Measurements from ENCODE around the gene OBSCN. TPM values are rescaled to one million over a fixed set of nuclear protein-coding genes. Genes with fewer than 3 reads are reported as not detected.
A peak's percentile ranks its signal among the peaks of the same experiment; 100 is the strongest.

Gene OBSCN, protein sequence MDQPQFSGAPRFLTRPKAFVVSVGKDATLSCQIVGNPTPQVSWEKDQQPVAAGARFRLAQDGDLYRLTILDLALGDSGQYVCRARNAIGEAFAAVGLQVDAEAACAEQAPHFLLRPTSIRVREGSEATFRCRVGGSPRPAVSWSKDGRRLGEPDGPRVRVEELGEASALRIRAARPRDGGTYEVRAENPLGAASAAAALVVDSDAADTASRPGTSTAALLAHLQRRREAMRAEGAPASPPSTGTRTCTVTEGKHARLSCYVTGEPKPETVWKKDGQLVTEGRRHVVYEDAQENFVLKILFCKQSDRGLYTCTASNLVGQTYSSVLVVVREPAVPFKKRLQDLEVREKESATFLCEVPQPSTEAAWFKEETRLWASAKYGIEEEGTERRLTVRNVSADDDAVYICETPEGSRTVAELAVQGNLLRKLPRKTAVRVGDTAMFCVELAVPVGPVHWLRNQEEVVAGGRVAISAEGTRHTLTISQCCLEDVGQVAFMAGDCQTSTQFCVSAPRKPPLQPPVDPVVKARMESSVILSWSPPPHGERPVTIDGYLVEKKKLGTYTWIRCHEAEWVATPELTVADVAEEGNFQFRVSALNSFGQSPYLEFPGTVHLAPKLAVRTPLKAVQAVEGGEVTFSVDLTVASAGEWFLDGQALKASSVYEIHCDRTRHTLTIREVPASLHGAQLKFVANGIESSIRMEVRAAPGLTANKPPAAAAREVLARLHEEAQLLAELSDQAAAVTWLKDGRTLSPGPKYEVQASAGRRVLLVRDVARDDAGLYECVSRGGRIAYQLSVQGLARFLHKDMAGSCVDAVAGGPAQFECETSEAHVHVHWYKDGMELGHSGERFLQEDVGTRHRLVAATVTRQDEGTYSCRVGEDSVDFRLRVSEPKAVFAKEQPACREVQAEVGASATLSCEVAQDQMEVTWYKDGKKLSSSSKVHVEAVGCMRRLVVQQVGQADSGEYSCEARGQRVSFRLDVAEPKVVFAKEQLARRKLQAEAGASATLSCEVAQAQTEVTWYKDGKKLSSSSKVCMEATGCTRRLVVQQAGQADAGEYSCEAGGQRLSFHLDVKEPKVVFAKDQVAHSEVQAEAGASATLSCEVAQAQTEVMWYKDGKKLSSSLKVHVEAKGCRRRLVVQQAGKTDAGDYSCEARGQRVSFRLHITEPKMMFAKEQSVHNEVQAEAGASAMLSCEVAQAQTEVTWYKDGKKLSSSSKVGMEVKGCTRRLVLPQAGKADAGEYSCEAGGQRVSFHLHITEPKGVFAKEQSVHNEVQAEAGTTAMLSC (N-terminal part only)
- polyA plus RNA-seq (2012; ENCODE audit: insufficient read depth, insufficient read length): 15.4 TPM

DNA sequence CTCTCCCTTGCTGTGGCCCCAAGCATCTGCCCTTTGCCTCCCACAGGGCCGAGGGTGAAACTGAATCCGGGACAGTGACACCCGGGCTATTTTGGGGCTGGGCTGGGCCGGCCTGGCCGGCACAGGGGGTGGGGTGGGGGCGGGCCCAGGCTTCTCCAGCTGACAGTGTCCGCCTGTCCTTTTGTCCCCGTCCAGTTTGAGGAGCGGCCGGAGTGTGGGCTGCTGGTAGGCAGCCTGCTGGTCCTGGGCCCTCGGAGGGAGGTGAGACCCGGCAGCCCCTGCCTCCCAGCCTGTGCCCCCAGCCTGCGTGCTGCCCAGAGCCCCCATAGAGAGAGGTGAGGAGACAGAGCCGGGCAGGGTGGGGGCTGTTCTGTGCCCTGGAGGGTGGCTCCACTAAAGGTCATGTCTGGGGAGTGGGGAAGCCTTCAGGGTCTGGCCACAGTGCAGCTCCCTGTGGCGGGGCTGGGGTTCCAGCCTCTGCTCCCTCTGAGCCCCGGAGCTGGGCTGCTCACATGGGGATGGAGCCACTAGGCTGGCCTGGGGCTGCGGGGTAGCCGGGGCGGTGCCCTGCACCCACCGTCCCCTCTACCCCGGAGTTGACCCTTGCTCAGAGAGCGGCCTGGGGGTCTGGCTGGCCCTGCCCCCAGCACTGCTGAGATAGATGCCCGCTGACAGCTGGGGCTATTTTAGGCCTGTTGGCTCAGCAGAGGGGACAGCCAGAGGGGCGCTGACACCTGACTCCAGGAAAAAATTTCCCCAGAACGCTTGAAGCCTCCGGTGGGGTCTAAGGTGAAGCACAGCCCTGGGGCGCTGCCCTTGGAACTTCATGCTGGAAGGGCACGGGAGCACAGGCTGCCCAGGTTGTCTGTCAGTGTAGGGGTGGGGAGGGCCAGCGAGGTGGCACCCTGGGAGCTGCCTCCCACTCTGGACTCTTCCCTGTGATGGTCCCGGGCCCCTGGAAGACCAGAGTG is at the start of gene OBSCN:
Gene OBSCN, plus strand, starts transcription at position 194 of the 971 bp plus-strand sequence. CDS start 3,740 bp downstream, outside the sequence.
- no peak for DNase-seq (ENCODE audit: low read depth, low spot score)
- no peak within 1 kb of the TSS for H3K4me3 ChIP-seq (ENCODE audit: low read length)

DNA sequence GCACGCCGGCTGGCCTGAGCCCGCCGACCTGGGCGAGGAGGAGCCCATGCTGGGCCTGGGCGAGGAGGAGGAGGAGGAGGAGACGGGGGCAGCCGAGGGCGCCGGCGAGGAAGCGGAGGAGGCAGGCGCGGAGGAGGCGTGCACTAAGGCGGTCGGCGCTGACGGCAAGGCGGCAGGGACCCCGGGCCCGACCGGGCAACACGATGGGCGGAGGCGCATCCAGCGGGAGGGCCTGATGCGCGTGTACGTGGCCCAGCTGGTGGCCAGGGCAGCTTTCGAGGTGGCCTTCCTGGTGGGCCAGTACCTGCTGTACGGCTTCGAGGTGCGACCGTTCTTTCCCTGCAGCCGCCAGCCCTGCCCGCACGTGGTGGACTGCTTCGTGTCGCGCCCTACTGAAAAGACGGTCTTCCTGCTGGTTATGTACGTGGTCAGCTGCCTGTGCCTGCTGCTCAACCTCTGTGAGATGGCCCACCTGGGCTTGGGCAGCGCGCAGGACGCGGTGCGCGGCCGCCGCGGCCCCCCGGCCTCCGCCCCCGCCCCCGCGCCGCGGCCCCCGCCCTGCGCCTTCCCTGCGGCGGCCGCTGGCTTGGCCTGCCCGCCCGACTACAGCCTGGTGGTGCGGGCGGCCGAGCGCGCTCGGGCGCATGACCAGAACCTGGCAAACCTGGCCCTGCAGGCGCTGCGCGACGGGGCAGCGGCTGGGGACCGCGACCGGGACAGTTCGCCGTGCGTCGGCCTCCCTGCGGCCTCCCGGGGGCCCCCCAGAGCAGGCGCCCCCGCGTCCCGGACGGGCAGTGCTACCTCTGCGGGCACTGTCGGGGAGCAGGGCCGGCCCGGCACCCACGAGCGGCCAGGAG is 49.5 kb upstream of the OBSCN start:
- no peak overlapping the region for H3K4me3 ChIP-seq (ENCODE audit: low read length)
- no peak for DNase-seq (ENCODE audit: low read depth, low spot score)

DNA sequence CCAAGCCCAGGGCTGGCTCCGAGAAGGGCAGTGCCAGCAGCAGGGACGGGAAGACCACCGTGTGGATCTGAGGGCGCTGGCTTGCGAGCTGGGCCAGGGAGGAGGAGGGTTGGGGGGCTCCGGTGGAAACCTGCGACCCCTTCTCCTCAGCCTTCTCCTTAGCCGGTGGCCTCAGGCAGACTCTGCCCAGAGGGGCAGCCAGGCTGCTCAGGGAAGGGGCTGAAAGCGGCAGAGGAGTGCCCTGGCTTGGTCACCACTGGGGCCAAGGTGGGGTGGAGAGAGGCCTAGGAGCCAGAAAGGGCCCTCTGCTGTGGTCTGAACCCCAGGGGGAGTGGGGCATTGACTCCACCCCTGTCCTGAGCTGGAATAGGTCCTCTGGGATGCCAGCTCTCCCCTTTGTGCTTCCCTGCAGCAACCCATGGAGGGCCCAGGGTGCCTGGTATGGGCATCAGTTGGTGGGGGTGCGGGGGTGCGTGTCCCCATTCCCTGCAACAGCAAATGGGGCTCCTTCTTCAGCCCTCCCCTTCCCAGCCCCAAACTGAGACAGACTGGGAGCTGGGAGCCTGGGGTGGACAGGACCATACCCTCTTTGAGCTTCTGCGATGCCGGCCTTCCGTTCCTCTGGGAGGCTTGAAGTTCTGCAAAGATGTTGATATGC is 48.7 kb upstream of the OBSCN start:
- DNase-seq (ENCODE audit: low read depth, low spot score): no peak
- no peak overlapping the region for H3K4me3 ChIP-seq (ENCODE audit: low read length)

DNA sequence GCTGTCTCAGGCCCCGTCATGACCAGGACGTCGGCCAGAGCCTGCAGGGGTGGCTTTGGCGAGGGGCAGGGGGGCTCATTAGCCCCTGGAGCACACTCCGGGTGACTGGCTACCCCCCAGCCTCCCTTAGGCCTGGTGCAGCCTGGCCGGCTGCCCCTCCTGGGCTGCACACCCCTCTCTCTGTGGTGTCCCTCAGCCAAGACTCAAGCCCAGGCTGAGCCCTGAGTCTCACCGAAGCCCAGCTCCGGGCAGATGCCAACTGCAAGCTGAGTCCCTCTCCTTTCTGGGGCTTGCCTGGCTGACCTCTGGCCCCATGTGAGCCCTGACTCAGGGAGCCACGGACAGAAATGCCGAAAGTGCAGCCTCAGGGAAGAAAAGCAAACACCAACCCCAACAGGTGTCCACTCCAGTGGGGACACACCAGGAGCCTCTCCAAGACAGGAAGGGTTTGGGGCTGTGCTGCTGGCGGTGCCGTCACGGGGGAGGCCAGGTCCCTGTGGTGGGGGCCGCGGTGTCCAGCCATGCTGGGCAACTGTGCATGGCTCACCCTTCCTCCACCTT is 47.6 kb upstream of the OBSCN start:
- DNase-seq (ENCODE audit: low read depth, low spot score): no peak
- H3K4me3 ChIP-seq (ENCODE audit: low read length): no peak overlapping the region

DNA sequence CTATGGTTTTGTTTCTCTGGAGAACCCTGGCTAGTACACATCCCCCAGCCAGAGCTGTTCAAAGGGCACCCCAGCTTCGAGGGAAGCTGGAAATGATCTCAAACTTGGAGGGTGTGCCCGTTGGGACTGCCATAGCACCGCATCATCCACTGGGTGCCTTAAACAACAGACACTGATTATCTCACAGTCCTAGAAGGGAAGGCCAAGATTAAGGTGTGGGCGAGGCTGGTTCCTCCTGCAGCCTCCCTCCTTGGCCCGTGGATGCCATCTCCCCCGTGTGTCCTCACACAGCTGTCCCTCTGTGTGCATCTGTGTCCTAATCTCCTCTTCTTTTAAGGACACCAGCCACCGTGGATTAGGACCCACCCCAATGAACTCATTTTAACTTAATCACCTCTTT is 46.5 kb upstream of the OBSCN start:
- H3K4me3 ChIP-seq (ENCODE audit: low read length): no peak overlapping the region
- no peak for DNase-seq (ENCODE audit: low read depth, low spot score)

DNA sequence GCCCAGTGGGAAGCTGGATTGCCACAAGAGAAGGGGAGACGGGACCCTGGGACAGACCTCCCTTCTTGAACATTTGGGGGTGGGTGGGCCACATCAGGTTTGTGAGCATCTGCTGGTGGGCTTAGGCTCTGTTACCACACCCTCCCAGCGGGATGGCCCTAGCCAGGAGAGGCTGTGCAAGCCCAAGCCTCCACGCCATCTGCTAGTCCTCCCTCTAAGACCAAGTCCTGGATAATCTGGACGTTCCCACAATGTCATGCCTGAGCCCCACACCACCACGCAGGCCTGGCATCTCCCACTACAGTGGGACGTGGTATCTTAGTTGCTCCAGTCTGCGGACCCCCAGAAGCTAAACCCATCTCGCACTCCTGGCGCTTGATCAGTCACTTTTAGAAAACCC is 46.0 kb upstream of the OBSCN start:
- no peak overlapping the region for H3K4me3 ChIP-seq (ENCODE audit: low read length)
- no peak for DNase-seq (ENCODE audit: low read depth, low spot score)

DNA sequence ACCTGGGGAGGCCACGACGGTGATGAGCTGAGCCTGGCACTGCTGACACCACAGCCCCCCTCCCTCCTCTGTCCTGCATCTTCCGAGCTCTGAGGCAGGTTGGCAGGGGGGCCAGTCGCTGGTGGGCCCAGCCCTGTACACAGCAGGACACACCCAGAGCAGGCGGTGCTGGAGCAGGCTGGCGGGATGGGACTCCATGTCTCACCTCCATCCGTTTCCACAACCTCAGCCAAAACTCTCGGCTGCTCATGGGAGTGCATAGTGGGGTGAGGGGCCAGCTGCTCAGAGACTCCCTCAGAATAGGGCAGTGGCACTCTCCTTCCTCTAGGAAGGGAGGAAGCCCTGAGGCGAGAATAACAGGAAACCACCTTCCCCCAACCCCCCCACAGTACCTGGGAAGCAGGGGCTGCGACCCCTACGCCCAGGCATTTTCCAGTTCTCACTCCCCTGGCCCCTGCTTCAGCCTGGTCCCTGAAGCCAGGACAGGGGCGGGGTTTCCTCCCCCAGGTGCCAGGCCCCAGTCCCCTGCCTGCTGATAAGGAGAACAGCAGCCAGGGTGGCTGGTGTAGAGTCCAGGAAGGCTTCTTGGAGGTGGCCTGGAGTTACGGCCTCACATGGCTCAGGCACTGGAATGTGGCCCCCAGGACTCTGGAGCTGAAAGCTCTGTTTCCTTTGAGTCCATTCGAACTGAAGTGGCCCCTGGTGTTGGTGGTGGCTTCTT is 45.4 kb upstream of the OBSCN start:
- no peak overlapping the region for H3K4me3 ChIP-seq (ENCODE audit: low read length)
- no peak for DNase-seq (ENCODE audit: low read depth, low spot score)

DNA sequence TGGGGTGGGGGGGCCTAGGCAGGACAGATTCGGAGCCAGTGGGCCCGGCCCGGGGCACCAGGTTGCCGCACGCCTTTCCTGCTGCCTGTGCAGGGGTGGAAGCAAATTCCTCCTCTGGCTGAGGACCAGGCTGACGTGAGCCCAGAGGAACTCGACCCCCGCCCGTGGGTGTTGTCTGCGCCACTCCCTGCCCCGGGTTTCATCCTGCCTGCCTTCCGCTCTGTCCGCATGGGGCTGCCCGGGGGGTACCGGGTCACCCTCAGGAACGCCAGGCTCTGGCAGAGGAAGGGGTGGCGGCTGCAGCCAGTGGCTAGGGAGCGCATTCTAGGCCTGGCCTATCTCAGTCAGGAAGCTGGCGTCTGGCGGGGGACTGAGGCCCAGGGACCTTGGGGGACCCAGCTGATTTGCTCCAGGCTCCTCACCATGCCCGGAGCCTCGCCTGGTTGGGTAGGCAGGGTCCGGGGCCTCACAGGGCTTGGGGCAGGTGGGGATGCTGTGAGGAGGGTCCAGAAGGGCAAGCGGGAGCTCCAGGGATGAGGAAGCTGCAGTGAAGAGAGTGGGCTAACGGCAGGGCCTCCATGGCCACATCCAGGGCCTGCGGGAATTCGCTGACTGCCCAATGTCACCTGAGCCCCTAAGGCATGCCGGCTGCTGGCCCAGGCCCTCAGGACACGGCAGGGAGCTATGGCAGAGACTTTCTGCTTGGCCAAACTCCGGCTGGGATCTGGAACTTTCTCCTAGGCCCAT is 44.7 kb upstream of the OBSCN start:
- no peak overlapping the region for H3K4me3 ChIP-seq (ENCODE audit: low read length)
- DNase-seq (ENCODE audit: low read depth, low spot score): no peak

DNA sequence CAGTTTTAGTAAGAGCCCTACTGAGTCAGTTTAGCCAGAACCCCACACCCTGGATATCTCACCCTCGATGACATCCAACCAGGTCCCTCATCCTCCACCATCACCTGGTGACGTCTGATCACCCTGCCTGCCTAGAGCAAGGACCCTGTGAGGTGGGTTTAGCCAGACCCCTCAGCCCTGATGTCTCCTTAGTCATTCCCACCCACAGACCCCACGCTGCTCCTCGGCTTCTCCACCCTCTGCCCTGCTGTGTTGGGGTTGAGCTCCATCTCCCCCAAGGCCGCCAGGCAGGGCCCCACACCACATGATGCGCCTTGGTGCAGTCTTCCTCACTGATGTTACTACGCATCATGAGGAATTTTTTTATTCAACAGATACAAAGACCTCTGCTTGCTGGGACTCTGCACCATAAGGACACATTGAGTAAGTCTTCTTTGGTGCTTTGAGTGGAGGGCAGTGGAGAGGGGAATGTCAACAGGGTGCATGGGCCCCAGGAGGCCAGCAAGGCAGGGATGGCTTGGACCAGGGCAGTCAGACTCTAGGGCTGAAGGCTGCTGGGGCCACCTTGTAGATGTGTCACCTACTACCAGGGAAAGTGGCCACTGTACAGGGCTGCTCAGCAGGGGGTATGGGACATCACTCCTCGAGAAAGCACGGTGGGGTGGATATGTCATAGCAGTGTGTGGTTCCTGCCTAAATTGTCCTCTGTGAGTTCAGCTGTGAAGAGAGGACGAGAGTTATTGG is 43.9 kb upstream of the OBSCN start:
- no peak overlapping the region for H3K4me3 ChIP-seq (ENCODE audit: low read length)
- DNase-seq (ENCODE audit: low read depth, low spot score): no peak

DNA sequence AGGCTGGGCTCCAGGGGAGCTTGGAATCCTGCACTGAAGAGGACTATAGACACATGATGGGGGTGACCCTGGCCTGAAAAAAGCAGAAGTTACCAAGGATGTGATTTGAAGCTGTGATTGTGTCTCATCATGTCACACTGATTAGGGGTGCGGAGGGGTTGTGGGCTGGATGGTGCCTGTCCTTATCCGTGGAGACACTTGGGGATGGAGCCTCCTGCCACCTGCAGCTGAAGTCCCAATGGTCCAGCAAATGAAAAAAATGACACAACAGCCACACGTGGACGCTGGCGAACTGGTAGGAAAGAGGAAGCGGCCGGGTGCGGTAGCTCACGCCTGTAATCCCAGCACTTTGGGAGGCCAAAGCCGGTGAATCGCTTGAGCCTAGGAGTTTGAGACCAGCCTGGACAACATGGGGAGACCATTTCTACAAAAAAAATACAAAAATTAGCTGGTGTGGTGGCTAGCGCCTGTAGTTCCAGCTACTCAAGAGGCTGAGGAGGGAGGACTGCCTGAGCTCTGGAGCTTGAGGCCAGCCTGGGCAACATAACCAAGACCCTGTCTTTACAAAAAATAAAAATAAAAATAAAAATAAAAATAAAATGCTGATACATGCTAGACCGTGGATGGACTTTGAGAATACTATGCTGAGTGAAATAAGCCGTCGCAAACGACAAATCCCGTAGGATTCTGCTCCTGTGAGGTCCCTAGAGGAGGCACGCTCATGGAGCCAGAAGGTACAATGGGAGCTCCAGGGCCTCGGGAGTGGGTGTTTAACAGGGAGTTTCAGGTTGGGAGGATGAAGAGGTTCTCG is 43.1 kb upstream of the OBSCN start:
- peak overlapping the region; percentile 64 for H3K4me3 ChIP-seq (ENCODE audit: low read length)
- no peak for DNase-seq (ENCODE audit: low read depth, low spot score)

DNA sequence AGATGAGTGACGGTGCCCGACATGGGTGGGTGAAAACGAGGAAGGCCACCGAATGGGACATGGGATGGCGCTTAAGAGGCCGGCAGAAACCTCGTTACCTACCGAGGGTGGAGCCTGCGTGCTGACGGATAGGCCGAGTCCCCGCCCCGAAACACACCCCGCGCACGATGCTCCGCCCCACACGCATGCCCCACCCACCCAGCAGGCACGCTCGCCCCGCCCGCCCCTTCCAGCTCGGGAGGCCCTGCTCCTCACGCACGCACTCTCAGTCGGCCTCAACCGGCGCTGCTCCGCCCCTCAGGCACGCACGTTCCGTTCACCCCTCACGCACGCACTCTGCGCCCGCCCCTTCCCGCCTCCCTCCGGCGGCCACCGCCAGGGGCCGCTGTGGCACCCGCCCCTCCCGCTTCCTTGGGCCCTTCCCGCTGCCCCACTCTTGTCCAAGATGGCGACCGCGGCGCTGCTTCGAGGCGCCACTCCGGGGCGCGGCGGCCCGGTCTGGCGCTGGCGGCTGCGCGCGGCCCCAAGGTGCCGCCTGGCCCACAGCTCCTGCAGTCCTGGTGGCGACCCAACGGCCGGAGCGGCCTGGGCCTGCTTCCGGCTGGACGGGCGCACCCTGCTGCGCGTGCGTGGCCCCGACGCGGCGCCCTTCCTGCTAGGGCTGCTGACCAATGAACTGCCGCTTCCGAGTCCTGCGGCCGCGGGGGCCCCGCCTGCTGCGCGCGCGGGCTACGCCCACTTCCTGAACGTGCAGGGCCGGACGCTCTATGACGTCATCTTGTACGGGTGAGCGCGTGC is 42.3 kb upstream of the OBSCN start, which contains the start of gene IBA57:
Gene IBA57, plus strand, starts transcription at position 433 of the 798 bp plus-strand sequence. Its CDS starts 13 bp downstream, at position 446.
- DNase-seq (ENCODE audit: low read depth, low spot score): peak; percentile 97
- H3K4me3 ChIP-seq (ENCODE audit: low read length): peak within 1 kb of the TSS; percentile 72

DNA sequence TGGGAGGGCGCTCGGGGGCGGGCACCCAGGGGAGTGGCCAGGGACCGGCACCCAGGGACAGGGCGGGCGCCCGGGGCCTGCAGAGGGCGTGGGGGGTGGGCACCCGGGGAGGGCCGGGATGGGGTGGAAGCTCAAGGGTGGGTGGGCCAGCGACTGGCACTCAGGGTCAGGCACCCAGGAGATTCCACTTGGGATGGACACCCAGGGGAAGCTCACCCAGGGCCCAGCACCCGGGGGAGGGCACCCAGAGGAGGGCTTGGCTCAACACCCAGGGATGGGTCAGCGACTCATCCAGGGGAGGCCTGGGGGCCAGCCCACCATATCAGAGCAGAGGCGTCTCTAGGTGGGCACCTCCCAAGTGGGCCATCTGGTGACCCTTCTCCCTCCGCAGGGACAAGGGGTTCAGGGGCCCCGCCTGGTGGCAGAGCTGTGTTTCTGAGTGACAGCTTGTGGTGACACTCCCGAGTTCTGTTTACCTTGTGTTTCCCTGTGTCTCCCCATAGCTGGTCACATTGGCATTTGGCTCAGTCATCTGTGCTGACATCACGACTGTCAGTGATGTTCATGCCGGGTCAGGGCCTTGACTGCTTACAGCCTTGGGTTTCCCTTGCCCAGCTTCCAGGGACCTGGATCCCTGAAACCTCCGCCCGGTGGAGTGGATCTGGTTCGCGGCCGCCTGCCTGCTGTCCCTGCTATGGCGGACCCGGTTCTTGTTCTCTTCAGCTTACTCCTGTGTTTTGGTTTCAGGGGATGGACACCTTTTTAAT is 41.5 kb upstream of the OBSCN start:
- H3K4me3 ChIP-seq (ENCODE audit: low read length): peak overlapping the region; percentile 72
- DNase-seq (ENCODE audit: low read depth, low spot score): no peak
